AG08396 (cell line): Measurements from ENCODE around the gene PTGIS.

ENCODE experiments used
- DNase-seq: peaks from one replicate; pipeline ENCODE4 v3.0.0; 2012; ENCODE audit warnings: low spot score, mixed read lengths

PTGIS gene

DNA sequence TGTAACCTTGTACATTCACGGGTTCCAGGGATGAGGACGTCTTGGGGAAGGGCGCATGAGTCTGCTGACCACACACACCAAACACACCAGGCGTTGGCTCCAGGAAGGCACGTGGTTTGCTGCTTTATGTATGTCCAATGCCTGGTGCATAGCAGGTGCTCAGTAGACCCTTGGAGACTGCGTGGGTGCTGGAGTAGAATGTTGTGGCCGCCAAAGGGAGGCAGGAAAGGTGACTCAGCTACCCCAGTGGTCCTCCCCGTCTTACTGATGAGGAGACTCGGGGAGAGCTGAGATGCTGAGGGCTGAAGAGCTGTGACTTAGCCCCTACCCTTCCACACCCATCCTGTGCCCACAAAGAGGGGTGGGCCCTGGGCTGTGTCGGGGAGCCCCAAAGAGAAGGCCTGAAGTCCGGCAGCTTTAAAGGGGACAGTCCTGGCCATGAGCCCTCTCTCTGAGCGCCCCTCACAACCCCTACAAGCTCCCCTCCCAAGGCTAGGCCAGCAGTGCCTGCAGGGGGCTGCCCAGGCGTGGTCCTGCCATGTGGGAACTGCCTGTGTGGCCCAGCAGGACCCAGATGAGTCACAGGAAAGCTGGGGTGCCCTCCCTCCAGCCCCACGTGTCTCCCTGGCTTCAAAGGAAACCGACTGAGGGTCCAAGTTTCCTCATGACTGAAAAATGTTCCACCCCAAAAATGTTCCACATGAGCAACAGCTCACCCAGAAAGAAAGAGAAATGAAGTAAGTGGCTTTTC lies 28.0 kb upstream of the PTGIS start:
- no peak for DNase-seq

DNA sequence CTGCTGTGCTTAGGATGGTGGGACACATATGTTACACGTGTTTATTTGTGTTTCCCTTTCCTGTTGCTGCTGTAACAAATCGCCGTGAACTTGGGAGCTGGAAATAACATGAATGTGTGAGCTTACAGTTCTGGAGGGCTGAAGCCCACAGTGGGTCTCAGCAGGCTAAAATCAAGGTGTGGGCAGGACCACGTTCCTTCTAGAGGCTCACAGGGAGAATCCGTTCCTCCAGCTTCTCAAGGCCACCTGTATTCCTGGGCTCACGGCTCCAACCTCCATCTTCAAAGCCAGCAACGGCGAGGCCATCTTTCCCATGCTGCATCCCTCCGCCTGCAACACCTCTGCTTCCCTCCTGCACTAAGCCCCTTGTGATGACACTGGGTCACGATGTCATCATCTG lies 27.4 kb upstream of the PTGIS start:
- DNase-seq, result no peak

DNA sequence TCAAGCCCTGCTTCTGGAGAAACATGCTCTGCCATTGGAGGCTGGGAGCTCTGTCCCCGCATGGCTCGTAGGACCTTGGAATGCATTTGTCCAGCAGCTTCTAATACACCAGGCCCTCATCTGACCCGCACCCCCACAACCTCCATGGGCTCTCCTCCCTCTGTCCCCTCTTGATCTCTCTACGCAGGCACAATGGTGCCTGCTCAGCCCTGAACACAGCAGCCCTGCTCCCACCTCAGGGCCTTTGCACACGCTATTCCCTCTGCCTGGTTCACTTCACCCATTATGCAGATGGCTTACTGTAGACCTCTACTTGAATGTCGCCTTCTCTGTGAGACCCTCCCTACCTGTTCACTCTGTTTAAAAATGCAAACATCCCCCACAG lies 27.0 kb upstream of the PTGIS start:
- no peak for DNase-seq

DNA sequence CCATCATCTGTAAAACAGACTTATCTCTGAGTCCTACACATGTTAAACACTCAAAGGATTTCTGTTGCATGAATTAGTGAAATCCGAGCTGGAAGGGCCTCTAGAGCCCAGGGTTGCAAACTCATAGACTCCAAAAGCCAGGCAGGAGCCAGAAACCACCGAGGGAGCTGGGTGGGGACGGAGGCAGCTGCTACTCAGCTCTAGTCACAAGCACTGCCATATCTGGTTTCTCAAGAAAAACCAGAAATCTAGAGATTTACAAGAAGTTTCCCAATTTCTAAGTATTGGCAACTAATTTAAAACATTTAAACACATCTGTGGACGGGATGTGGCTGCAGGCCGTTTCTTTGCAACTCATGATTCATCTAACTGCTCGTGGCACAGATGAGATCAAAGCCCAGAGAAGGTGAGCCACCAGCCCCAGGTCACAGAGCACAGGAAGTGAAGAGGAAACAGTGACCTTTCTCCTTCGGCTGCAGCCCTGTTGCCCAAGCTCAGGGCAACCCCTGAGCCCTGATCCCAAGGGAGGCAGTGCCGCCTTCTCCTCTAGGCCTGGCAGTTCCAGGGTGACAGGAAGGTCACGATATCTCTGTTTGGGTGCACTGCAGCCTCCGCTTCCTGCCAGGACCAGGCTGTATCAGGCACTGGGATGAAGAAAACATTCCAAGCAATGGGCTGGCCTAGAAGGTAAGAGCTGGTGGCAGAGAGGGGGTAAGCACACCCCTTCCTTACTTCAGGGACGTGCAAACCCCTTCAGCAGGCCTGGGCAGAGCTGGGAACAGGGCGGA lies 26.4 kb upstream of the PTGIS start:
- peak; percentile 65 for DNase-seq

DNA sequence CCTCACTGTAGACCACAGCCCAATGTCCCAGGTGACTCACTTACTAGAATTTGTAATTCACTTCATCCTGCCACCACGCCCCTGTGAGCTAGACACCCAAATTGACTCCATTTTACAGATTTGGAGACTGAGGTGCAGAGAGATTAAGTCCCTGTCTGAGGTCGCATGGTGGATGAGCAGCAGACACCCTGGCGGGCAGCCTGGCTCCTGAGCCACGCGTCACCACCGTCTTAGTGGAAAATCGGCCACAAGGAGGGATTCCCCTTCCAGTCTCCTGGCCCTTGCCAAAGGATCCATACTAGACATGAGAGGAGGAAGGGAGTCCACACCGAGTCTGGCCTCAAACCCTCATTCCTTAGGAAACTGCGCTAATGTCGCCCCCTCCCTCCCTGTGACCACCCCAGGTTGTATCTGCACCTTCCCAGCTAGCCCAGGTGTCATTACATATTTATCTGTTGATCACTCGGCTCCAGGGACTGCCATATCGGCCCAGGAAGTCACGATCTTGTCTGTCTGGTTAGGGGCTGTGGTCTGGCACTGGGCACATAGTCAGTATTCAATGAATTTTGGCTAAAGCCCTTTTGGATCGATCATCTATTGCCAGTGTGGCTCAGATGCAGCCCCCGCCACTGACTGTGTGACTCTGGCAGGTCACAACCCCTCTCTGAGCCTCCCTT lies 25.7 kb upstream of the PTGIS start:
- no peak for DNase-seq

DNA sequence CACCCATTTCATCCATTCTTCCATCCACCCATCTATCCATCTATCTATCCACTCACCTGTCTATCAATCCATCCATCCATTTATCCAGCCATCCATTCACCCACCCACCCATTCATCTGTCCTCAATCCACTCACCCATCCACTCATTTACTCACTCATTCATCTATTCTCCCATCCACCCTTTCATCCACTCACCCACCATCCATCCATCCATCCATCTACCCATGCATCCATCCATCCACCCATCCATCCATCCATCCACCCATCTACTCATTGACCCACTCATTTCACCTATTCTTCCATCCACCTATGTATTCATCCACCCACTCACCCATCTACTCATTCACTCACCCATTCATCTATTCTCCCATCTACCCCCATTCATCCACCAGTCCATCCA lies 24.2 kb upstream of the PTGIS start:
- DNase-seq, result no peak

DNA sequence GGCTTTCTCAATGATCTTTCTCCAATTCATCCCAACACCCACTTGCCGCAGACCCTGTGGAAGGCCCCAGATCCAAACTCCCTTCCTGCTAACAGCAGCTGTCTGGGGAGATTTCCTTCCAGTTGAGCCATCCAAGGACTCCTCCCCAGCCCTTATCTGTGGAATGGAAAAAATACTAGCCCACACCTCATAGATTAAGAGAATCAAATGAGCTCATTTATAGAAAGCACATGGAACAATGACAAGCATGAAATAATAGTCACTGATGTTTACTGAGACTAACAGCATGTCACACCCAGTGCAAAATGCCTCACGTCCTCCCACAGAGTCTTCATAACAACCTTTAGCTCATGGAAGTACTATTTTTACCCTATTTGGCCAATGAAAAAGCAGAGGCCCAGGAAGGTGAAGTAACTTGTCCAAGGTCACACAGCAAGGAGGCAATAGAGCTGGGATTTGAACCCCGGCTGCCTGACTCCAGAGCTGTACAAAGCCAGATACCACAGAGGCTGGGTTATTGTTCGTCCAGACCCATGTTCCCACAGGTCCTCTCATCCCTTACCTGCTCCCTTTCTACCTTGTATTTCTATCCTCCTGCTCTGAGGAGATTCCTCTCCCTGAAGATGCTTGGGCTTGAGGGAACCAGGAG lies 23.4 kb upstream of the PTGIS start:
- no peak for DNase-seq

DNA sequence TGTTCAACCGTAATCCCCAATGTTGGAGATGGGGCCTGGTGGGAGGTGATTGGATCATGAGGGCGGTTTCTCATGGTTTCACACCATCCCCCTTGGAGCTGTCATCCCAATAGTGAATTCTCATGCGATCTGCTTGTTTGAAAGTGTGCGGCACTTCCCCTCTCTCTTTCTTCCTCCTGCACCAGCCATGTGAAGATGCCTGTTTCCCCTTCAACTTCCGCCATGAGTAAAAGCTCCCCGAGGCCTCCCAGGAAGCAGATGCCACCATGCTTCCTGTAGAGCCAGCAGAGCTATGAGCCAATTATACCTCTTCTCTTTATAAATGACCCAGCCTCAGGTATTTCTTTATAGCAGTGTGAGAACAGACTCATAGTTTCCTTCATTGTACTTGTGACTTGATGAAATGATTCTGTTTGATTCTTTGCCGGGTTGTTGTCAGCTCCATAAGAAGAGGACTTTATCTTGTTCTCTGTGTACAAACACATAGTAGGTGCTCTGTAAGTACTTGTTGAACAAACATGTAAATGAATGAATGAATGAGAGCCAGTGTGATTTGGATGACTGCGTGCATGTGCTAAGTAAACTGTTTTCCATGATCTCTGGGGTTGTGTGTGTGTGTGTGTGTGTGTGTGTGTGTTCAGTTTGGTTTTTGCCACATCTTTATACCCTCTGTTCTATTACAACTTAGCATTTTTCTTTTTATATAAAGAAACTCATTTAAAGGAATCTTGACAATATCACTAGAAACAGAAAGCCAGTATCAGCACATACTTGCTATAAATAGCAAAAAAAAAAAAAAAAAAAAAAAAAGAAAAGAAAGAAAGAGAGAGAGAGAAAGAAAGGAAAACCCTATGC lies 22.5 kb upstream of the PTGIS start:
- no peak for DNase-seq

DNA sequence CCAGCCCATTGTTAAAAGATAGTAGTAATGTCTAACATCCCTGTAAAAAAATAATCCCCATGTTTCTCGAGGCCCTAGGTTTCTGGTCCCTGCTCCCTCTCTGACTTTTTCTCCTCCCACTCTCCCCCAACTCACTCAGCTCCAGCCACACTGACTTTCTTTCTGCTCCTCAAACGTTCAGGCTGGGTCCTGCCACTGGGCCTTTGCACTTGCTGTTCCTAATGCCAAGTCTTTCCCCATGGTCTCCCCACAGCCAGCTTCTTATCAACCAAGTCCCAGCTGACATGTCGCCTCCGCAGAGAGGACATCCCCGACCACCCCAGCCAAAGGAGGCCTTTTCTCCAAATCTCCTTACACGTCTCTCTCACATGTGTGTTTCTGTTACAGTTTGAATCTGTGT lies 21.8 kb upstream of the PTGIS start:
- no peak for DNase-seq

DNA sequence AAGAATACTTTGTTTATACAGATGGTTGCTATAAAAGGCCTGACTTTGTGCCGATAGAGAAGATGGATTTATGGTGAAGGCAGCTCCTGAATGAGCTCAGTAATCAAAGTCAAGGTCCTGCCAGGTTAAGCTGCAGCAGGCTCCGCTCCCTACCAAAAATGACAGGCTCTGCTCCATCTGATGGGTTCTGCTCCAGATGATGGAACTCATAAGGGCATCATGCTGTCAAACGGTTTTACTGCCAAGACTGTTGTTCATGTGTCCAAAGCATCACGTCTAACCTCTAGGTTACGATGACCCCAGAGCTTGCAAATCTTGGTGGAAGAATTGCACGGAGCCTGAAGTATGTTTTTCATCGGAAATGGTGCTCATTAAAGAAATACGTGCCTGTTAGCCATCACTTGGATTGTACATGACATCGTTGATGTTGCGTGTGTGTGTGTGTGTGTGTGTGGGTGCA lies 19.2 kb upstream of the PTGIS start:
- no peak for DNase-seq

DNA sequence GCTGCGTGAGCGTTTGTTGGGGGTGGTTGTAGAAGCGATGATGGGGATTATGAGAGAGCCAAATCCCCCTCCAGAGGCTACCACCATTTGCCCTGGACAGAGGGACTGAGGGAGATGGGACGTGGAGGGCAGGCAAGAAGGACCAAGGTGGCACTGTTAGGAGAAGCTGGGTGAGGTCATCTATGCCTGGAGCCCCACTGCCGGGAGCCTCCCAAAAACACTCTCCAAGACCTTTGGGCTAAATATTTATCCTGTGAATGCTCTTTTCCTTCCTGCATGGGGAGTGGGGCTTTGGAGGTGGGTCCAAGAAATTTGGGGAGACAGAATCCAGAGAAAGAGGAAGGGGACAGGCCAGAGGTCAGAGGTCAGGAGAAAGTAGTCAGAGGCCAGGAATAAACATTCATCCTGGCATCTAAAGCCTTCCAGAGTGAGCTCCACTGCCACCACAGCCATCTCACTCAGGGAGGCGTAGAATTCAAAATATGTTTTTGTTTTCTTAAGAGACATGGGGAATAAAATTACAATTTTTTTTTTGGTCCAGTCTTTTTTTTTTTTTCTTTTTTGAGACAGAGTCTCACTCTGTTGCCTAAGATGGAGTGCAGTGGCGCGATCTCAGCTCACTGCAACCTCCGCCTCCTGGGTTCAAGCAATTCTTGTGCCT lies 17.8 kb upstream of the PTGIS start:
- DNase-seq, result no peak

DNA sequence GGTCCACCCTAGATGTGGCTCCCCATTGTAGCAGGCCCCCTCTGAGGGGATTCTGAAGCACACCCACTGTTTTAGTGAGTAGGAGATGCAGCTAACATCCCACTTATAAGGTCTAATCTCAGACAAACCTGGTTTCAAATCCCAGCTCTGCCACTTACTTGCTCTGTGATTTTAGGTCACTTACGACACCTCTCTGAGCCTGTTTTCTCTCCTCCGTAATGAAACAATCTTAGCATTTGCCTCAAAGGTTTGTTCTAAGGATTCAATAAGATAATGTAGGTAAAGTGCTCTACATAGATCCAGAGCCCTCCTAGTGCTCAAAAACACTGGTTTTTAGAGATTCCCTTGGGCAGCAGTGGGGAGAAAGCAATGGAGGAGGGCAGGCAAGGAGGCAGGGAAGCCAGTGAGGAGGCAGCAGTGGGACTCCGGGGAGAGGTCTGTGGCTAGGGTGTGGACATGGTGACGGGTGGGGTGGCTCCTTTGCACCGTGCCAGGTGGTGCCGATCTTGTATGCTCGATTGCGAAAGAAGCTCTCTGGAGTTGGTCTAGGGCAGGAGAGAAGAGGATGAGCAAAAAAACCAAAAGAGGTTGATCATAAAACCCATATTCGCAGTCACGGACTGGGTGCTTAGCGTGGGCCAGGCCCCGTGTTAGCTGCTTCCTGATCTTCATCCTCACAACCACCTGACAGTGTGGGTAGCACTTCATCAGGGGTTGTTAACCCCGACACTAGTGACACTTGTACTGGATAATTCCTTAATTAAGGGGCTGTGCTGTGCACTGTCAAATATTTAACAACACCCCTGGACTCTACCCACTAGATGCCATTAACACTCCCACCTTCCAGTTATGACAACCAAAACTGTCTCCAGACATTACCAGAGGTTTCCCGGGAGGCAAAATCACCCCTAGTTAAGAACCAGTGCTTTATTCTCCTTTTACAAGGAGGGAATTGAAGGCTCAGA lies 16.8 kb upstream of the PTGIS start:
- DNase-seq, result no peak

DNA sequence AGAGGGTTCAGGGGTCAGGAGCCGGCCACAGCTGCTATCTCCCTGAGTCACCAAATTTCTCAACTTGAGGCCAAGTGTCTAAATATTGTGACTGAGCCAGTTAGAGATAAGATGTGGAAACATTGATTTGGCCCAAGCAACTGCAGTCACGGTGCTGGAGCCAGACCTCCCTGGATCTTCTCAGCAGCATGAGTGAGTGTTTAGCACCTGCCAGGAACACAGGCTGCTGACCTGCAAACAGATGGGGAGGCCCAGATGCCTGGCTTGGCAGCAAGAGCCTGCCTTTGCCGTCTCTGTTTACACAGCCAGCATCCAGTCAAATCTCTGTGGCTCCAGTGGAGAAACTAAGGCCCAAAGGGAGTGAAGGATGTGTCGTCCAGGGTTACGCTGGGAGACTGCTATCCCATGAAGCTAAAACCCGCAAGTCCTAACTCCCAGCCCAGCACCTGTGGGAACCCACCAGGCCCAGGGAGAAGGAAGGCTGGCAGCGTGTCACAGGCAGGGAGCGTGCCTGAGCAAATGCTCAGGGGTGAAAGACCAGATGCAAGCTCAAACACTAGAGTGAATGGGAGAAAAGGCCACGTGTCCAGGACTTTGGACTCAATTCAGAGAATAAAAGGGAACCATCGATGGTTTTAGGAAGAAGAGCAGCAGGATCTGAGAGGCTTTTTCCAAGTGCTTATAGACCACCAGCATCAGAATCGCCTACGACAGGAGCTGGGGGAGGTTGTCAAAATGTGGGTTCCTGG lies 15.9 kb upstream of the PTGIS start:
- DNase-seq, result peak; percentile 78

DNA sequence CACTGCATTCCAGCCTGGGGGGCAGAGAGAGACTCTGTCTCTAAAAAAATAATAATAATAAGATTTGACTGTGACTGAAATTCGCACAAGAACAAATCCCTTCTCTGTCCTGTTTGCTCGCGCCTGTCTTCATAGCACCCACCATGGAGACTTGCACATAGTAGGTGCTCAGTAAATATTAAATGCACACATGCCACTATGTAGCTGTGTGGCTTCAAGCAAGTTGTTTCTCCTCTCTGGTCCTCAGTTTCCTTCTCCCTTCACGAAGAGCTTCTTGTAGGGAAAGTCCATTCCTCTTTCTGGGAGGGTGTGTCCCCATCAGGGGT lies 15.4 kb upstream of the PTGIS start:
- DNase-seq, result no peak

DNA sequence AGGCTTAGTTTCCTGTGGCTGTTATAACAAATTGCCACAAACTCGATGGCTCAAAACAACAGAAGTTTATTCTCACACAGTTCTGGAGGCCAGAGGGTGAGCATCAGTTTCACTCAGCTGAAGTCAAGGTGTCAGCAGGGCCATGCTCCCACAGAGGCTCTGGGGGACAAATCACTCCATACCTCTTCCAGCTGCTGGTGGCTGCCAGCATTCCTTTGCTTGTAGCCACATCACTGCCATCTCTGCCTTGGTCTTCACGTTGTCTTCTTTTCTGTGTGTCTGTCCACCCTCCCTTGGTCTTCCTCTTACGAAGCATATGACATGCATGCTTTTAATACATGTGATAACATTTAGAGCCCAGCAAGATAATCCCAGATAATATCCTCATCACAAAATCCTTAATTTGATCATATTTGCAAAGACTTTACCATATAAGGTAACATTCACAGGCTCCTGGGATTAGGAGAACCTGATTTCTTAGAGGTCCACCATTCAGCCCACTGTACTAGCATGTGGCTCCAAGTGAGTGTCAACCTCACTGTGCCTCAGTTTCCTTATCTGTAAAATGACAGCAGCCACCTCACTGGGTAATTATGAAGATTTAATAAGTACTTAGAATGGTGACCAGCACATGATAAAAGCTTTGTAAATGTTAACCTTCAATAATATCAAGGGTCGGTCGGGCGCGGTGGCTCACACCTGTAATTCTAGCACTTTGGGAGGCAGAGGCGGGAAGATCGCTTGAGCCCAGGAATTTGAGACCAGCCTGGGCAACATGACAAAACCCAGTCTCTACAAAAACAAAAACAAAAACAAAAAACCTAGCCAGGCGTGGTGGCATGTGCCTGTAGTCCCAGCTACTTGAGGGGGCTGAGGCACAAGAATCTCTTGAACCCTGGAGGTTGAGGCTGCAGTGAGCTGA lies 14.7 kb upstream of the PTGIS start:
- DNase-seq, result no peak

DNA sequence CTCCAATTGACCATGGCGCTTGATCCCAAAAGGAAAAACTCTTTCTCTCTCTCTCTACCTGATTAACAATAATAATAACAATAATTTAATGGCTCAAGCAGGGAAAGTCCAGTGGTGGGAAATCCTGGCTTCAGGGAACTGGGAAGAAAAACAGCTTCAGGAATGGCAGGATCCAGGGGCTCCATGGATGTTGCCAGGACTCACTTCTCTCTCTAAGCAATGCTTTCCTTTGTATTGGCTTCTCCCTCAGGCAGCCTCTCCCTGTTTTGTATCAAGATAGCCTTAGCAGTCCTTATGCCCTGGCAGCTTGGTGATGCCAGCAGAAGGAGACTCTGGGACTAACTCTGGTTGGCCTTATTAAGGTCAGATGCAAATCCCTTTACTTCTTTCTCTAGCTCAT lies 13.5 kb upstream of the PTGIS start:
- DNase-seq, result no peak

DNA sequence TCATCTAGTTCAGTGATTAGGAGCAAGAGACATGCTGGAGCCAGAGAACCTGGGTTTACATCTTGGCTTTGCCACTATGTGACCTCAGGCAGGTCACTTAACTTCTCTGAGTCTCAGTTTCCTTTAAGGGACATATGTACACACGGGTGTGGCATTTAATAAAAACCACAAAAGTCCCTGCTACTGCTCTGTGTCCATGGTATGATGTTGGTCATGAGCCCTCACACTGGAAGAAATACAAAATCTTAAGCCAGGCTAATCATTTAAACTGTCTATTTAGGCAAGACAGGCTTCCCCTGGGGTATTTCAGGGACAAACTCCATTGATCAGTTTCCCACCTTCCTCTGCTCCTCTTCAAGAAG lies 12.9 kb upstream of the PTGIS start:
- DNase-seq, result no peak
